Large intestine (tissue), 3 donors: Measurements from ENCODE around the gene KCNJ11. TPM values are rescaled to one million over a fixed set of nuclear protein-coding genes. Genes with fewer than 3 reads are reported as not detected.

ENCODE experiments used
- DNase-seq, 2 donors: peaks; one replicate each; pipeline versions ENCODE4 v3.0.0 to v3.0.0-alpha.2; 2013
- H3K27ac ChIP-seq: one replicate; pipeline ENCODE4 v1.5.1; 2013; ENCODE audit warnings: low read length
- H3K27me3 ChIP-seq: 2 replicates; pipeline ENCODE4 v1.6.1; 2013; ENCODE audit warnings: low read length; ENCODE audit not compliant: control insufficient read depth, insufficient read depth
- H3K36me3 ChIP-seq: 2 replicates; pipeline ENCODE4 v1.6.1; 2013; ENCODE audit warnings: low read length; ENCODE audit not compliant: control insufficient read depth, insufficient read depth
- H3K4me1 ChIP-seq: one replicate; pipeline ENCODE4 v1.6.1; 2013; ENCODE audit warnings: low read length; ENCODE audit not compliant: control insufficient read depth, insufficient read depth
- H3K4me3 ChIP-seq: one replicate; pipeline ENCODE4 v1.5.1; 2013; ENCODE audit warnings: low read length
- H3K9me3 ChIP-seq: one replicate; pipeline ENCODE4 v1.6.1; 2013; ENCODE audit warnings: mild to moderate bottlenecking, low read depth, low read length, moderate library complexity; ENCODE audit not compliant: control insufficient read depth
- WGBS: methylation state at CpG from one replicate; pipeline ENCODE4 v1.1.5; 2013; ENCODE audit warnings: low lambda C conversion rate; ENCODE audit not compliant: insufficient coverage; 5-methylcytosine and 5-hydroxymethylcytosine counted together
- polyA plus RNA-seq: library from polyadenylated mRNA; unstranded; fragments of 120-200 nt; gene quantifications from one replicate; pipeline ENCODE4 v1.2.1, GENCODE V29; 2013

KCNJ11 gene
- polyA plus RNA-seq, 1 donor = 5.4 TPM

GRCh38 chr11:17391493-17392355 lies 3.3 kb upstream of the KCNJ11 start:
- WGBS = no CpG with 5 or more reads among the region's 3 CpGs
- no peaks in the 10 kb centered on the region for H3K36me3 ChIP-seq
- DNase-seq = no peak
- H3K4me1 ChIP-seq = no peaks in the 10 kb centered on the region
- no peak overlapping the region for H3K27ac ChIP-seq
- H3K27me3 ChIP-seq = peaks cover 2% of the 10 kb centered on the region
- no peak overlapping the region for H3K4me3 ChIP-seq
- peaks cover 2% of the 10 kb centered on the region for H3K9me3 ChIP-seq

DNA sequence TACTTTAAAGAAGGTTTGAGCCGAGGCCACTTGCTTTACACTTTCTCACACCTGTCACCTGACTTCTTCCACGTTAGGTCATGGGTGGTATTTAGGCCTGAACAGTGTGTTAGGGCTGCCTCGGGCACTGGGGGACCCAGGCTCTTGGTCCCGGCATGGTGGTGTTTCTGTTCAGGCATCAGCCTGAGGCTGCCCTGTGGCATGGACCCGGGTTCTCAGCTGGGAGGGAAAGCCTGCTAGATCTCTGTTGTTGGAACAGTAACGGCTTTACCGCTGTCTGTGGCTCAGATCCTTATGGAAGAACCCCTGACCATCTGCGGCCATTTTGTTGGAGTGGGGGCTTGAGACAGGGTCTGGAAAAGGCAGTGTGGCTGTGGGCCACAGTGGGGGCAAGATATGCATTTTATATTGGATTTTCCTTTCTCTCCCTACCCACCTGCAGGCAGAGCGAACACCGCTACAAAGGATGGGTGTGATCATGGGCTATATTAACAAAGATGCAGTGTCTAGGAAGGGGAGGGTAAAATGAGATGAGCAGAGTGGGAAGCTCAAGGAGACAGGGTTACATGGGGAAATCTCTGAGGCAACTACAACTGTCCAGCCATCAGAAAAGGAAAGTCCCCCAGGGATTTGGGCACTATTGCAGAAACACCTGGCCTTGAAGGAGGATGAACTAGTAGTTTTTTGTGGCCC lies 1.6 kb upstream of the KCNJ11 start:
- Histone ChIP-seq H3K27ac (no peak overlapping the region), H3K27me3 (peaks cover 2% of the 10 kb centered on the region), H3K36me3 (no peaks in the 10 kb centered on the region), H3K9me3 (peaks cover 2% of the 10 kb centered on the region), H3K4me3 (peak overlapping the region; percentile 61), H3K4me1 (no peaks in the 10 kb centered on the region)
- no CpG with 5 or more reads among the region's 10 CpGs for WGBS
- DNase-seq = peak in 1 of 2 donors; percentile 22

- Histone ChIP-seq H3K4me1 (no peaks in the 10 kb centered on the region), H3K9me3 (peaks cover 2% of the 10 kb centered on the region), H3K27me3 (peaks cover 2% of the 10 kb centered on the region), H3K27ac (peak overlapping the region; percentile 44), H3K36me3 (no peaks in the 10 kb centered on the region), H3K4me3 (peak overlapping the region; percentile 61)
- WGBS = no CpG with 5 or more reads among the region's 55 CpGs
- DNase-seq = peak; percentile 57 to 84
Measured at GRCh38 chr11:17389211-17389956, 925 bp upstream of the KCNJ11 start.

DNA sequence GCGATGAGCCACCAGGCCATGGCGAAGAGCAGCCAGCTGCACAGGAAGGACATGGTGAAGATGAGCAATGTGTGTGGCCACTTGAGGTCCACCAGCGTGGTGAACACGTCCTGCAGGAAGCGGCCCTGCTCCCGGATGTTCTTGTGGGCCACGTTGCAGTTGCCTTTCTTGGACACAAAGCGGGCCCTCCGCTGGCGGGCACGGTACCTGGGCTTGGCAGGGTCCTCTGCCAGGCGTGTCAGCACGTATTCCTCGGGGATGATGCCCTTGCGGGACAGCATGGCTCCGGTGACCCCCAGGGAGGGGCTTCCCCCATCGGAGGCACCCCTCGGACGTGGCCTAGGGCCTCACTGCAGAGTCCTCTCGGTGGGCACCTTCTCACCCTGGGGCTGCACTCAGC lies 648 bp downstream of the KCNJ11 start:
- Histone ChIP-seq H3K4me1 (no peaks in the 10 kb centered on the region), H3K27ac (no peak overlapping the region), H3K9me3 (peaks cover 2% of the 10 kb centered on the region), H3K36me3 (no peaks in the 10 kb centered on the region), H3K4me3 (no peak overlapping the region), H3K27me3 (peaks cover 2% of the 10 kb centered on the region)
- no CpG with 5 or more reads among the region's 20 CpGs for WGBS
- no peak for DNase-seq

DNA sequence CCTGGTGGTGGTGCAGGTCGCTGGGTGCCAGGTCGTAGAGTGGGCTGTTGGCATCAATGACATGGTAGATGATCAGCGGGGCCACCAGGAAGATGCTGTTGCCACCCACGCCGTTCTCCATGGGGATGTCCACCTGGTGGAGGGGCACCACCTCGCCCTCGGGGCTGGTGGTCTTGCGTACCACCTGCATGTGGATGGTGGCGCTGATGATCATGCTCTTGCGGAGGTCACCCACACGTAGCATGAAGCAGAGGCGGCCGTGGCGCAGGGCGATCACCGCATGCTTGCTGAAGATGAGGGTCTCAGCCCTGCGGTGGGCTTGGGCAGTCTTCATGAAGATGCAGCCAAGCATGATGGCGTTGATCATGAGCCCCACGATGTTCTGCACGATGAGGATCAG lies 1.2 kb downstream of the KCNJ11 start:
- no CpG with 5 or more reads among the region's 20 CpGs for WGBS
- Histone ChIP-seq H3K27ac (no peak overlapping the region), H3K36me3 (no peaks in the 10 kb centered on the region), H3K4me3 (no peak overlapping the region), H3K4me1 (no peaks in the 10 kb centered on the region), H3K9me3 (peaks cover 2% of the 10 kb centered on the region), H3K27me3 (peaks cover 2% of the 10 kb centered on the region)
- DNase-seq = no peak

- Histone ChIP-seq H3K27me3 (peaks cover 2% of the 10 kb centered on the region), H3K27ac (no peak overlapping the region), H3K36me3 (no peaks in the 10 kb centered on the region), H3K9me3 (peaks cover 2% of the 10 kb centered on the region), H3K4me1 (no peaks in the 10 kb centered on the region), H3K4me3 (no peak overlapping the region)
- no CpG with 5 or more reads among the region's 23 CpGs for WGBS
- DNase-seq = peak; percentile 47 to 48
Measured at GRCh38 chr11:17386331-17387084, 2.0 kb downstream of the KCNJ11 start.

DNA sequence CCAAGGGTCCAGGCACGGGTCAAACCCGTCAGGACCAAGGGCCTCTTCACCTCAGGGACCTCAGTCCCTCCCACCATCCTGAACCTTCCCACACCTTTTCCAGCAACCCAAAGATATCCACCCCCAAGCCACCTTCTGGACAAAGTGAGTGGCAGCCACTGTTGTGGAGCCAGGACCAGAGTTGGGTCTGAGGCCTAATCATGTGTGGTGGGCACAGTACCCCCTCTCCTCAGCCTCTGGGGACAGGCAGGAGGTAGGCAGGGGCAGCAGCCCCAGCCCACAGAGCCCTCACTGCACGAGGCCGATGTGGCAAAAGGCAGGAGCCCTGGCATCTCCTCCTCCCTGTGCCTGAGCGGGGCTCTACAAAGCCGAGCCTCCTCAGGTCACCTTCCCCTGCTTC lies 2.5 kb downstream of the KCNJ11 start:
- Histone ChIP-seq H3K4me3 (no peak overlapping the region), H3K27ac (no peak overlapping the region), H3K36me3 (peaks cover 3% of the 10 kb centered on the region), H3K27me3 (peaks cover 2% of the 10 kb centered on the region), H3K9me3 (peaks cover 2% of the 10 kb centered on the region), H3K4me1 (no peaks in the 10 kb centered on the region)
- no peak for DNase-seq
- WGBS = no CpG with 5 or more reads among the region's 6 CpGs

- peaks cover 2% of the 10 kb centered on the region for H3K27me3 ChIP-seq
- no peaks in the 10 kb centered on the region for H3K4me1 ChIP-seq
- no peak overlapping the region for H3K4me3 ChIP-seq
- peaks cover 4% of the 10 kb centered on the region for H3K36me3 ChIP-seq
- H3K27ac ChIP-seq = no peak overlapping the region
- DNase-seq = no peak
- H3K9me3 ChIP-seq = peaks cover 2% of the 10 kb centered on the region
- WGBS = no CpG with 5 or more reads among the region's 5 CpGs
Measured at GRCh38 chr11:17385492-17385891, 3.0 kb downstream of the KCNJ11 start.

- Histone ChIP-seq H3K27ac (no peak overlapping the region), H3K36me3 (peaks cover 10% of the 10 kb centered on the region), H3K27me3 (no peaks in the 10 kb centered on the region), H3K9me3 (peaks cover 2% of the 10 kb centered on the region), H3K4me3 (no peak overlapping the region), H3K4me1 (no peaks in the 10 kb centered on the region)
- no CpG with 5 or more reads among the region's 6 CpGs for WGBS
- peak; percentile 54 to 72 for DNase-seq
Measured at GRCh38 chr11:17384002-17384511, 4.4 kb downstream of the KCNJ11 start.
